ENCODE data around the gene MLF2. TPM values are rescaled to one million over a fixed set of nuclear protein-coding genes. Genes with fewer than 3 reads are reported as not detected.
"Not testable (repeated sequence)": the region's sequence is repeated elsewhere in the genome, so short reads cannot be mapped to it uniquely, and the experiment has no call there.

Gene MLF2
- total and polyA plus RNA-seq, 10 of the 15 experiments (the other 5 are each of a cell fraction or from before 2014, with no cell fraction given) = 13.5 to 222 (median 130) TPM

- ChIA-PET POLR2A (interaction anchor here (0.6 kb wide), 1 partner anchor 46 kb away, joined by 4 read pairs; no protein-coding TSS in a partner anchor), SMC1A (ENCODE audit: uncharacterized antibody, unreplicated experiment) (no interaction called here), RAD21 (ENCODE audit: unreplicated experiment) (no interaction called here), CTCF (interaction anchor here (1.1 to 1.5 kb wide), 3 partner anchors 15 to 28 kb away, joined by 3 to 5 read pairs (median 3); partner anchors contain the start of gene COPS7A)
- no TSS peak for BruUV-seq (replicated peaks)
- no peaks in the 10 kb centered on the region for H3K4me1 ChIP-seq (ENCODE audit: control insufficient read depth, insufficient read depth, low read length)
- H3K27ac ChIP-seq (ENCODE audit: control insufficient read depth, insufficient read depth) = no peak overlapping the region
- no peak for FAIRE-seq
- no peaks in the 10 kb centered on the region for H3K9me3 ChIP-seq (replicated peaks; ENCODE audit: control insufficient read depth, insufficient read depth, low read length)
- no peaks in the 10 kb centered on the region for H3K36me3 ChIP-seq (ENCODE audit: control insufficient read depth in 2 of 2, insufficient read depth in 2 of 2, low read length in 1 of 2)
- no peak overlapping the region for H2AFZ ChIP-seq (ENCODE audit: control insufficient read depth, low read depth, low read length)
- in situ Hi-C loops (cut with MboI) = no loop called here
- ATAC-seq = no peak
- TF ChIP-seq SUZ12 (IDR thresholded peaks at IDR 0.05; ENCODE audit: unreplicated experiment) (no peak), NFYB (IDR thresholded peaks at IDR 0.05; ENCODE audit: insufficient read depth, low read depth, low read length) (peak; percentile 51; the same call in 1 of the 2 replicates)
- WGBS (ENCODE audit: insufficient coverage, insufficient replicate concordance, low lambda C conversion rate, missing lambda C conversion rate) = 75% methylated on average over 16 of the region's 16 CpGs
- H3K27me3 ChIP-seq (replicated peaks in 1 of 2; ENCODE audit: control insufficient read depth in 2 of 2, insufficient read depth in 2 of 2, low read length in 1 of 2) = peaks cover 0 to 2% of the 10 kb centered on the region in 2 experiments; a peak in 1 of 4 replicates
- H3K79me2 ChIP-seq (ENCODE audit: control insufficient read depth, insufficient read depth, low read length) = no peaks in the 10 kb centered on the region
- no peak overlapping the region for H3K4me3 ChIP-seq
- no peak overlapping the region for H3K9ac ChIP-seq (ENCODE audit: control insufficient read depth, insufficient read depth, low read length)
- intact Hi-C loops (cut with micrococcal nuclease; ENCODE audit: unreplicated experiment) = no loop called here
- no peak overlapping the region for H3K4me2 ChIP-seq (ENCODE audit: control insufficient read depth, insufficient read depth)
- DNase-seq (ENCODE audit: low read depth, low spot score) = no peak
- H4K20me1 ChIP-seq (ENCODE audit: control insufficient read depth, insufficient read depth) = no peaks in the 10 kb centered on the region
Observed at GRCh38 chr12:6708960-6709394, 44.0 kb downstream of the MLF2 start.

DNA sequence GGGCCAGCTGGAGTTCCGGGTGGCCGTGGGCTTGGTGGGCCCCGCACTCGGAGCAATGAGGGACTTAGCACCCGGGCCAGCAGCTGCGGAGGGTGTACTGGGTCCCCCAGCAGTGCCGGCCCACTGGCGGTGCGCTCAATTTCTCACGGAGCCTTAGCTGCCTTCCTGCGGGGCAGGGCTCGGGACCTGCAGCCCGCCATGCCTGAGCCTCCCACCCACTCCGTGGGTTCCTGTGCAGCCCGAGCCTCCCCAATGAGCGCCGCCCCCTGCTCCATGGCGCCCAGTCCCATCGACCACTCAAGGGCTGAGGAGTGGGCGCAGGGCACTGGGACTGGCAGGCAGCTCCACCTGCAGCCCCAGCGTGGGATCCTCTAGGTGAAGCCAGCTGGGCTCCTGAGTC lies 44.6 kb downstream of the MLF2 start:
- intact Hi-C loops (cut with micrococcal nuclease; ENCODE audit: unreplicated experiment); BruUV-seq (replicated peaks); SMC1A ChIA-PET (ENCODE audit: uncharacterized antibody, unreplicated experiment): not testable (repeated sequence)

More for the DNA sequence above, 44.6 kb downstream of the MLF2 start:
- H2AFZ ChIP-seq (ENCODE audit: control insufficient read depth, low read depth, low read length); H3K4me2 ChIP-seq (ENCODE audit: control insufficient read depth, insufficient read depth); ATAC-seq; in situ Hi-C loops (cut with MboI); H3K9ac ChIP-seq (ENCODE audit: control insufficient read depth, insufficient read depth, low read length); H3K4me1 ChIP-seq (ENCODE audit: control insufficient read depth, insufficient read depth, low read length); H3K36me3 ChIP-seq (ENCODE audit: control insufficient read depth in 2 of 2, insufficient read depth in 2 of 2, low read length in 1 of 2); RAD21 ChIA-PET (ENCODE audit: unreplicated experiment); H3K79me2 ChIP-seq (ENCODE audit: control insufficient read depth, insufficient read depth, low read length); DNase-seq (ENCODE audit: low read depth, low spot score); H4K20me1 ChIP-seq (ENCODE audit: control insufficient read depth, insufficient read depth); H3K27ac ChIP-seq (ENCODE audit: control insufficient read depth, insufficient read depth); H3K27me3 ChIP-seq (replicated peaks in 1 of 2; ENCODE audit: control insufficient read depth in 2 of 2, insufficient read depth in 2 of 2, low read length in 1 of 2); H3K9me3 ChIP-seq (replicated peaks; ENCODE audit: control insufficient read depth, insufficient read depth, low read length); H3K4me3 ChIP-seq; FAIRE-seq: not testable (repeated sequence)
- ChIA-PET POLR2A (interaction anchor here (0.6 kb wide), 1 partner anchor 47 kb away, joined by 4 read pairs; no protein-coding TSS in a partner anchor), CTCF (interaction anchor here (1.1 to 1.5 kb wide), 3 partner anchors 15 to 27 kb away, joined by 3 to 5 read pairs (median 3); partner anchors contain the start of gene COPS7A)
- 79% methylated on average over 18 of the region's 21 CpGs for WGBS (ENCODE audit: insufficient coverage, insufficient replicate concordance, low lambda C conversion rate, missing lambda C conversion rate)

Measured in GM12878 (cell line).